GM23338 (cell line): ENCODE measurements around the gene ZFP92. TPM values are rescaled to one million over a fixed set of nuclear protein-coding genes. Genes with fewer than 3 reads are reported as not detected.

ENCODE experiments used
- ATAC-seq: fragments of 200-7000 bp; cut with Tn5 transposase; 3 replicates; pipeline ENCODE4 v1.9.1; 2020
- DNase-seq: peaks from one replicate; pipeline ENCODE4 v3.0.0-alpha.2; 2015; ENCODE audit warnings: low spot score
- H2AFZ ChIP-seq: fragments of 200-600 bp; sonication (generic); 2 replicates; pipeline ENCODE4 v1.8.0; 2016; ENCODE audit warnings: antibody characterized with exemption, mild to moderate bottlenecking, moderate library complexity
- H3F3A ChIP-seq: fragments of 200-600 bp; sonication (generic); replicated peaks from 2 replicates; pipeline ENCODE4 v1.8.0; 2017; ENCODE audit warnings: antibody characterized with exemption, mixed run types, low read depth
- H3K27ac ChIP-seq: fragments of 200-600 bp; sonication (generic); 2 replicates; pipeline ENCODE4 v1.6.1; 2016; ENCODE audit warnings: low read depth
- H3K27me3 ChIP-seq: fragments of 200-600 bp; sonication (generic); 2 replicates; pipeline ENCODE4 v1.8.0; 2016; ENCODE audit warnings: mild to moderate bottlenecking, mixed run types, moderate library complexity; ENCODE audit not compliant: insufficient read depth
- H3K36me3 ChIP-seq: fragments of 200-600 bp; sonication (generic); 2 replicates; pipeline ENCODE4 v1.8.0; 2016; ENCODE audit warnings: mild to moderate bottlenecking; ENCODE audit not compliant: insufficient read depth
- H3K4me1 ChIP-seq: fragments of 200-600 bp; sonication (generic); 2 replicates; pipeline ENCODE4 v1.8.0; 2016; ENCODE audit warnings: mild to moderate bottlenecking, moderate library complexity; ENCODE audit not compliant: insufficient read depth
- H3K4me2 ChIP-seq: fragments of 200-600 bp; sonication (generic); 2 replicates; pipeline ENCODE4 v1.7.1; 2017; ENCODE audit warnings: mixed run types
- H3K4me3 ChIP-seq: fragments of 200-600 bp; sonication (generic); 2 replicates; pipeline ENCODE4 v1.6.1; 2016; ENCODE audit warnings: mixed run types
- H3K79me2 ChIP-seq: fragments of 200-600 bp; sonication (generic); replicated peaks from 2 replicates; pipeline ENCODE4 v1.8.0; 2017; ENCODE audit warnings: mild to moderate bottlenecking; ENCODE audit not compliant: insufficient read depth
- H3K9me2 ChIP-seq: fragments of 200-600 bp; sonication (generic); 2 replicates; pipeline ENCODE4 v1.8.0; 2017; ENCODE audit not compliant: insufficient read depth
- H4K20me1 ChIP-seq: fragments of 200-600 bp; sonication (generic); replicated peaks from 2 replicates; pipeline ENCODE4 v1.8.0; 2017; ENCODE audit warnings: mild to moderate bottlenecking; ENCODE audit not compliant: insufficient read depth
- H3K27ac Mint-ChIP-seq: 2 replicates; pipeline ENCODE4 v1.8.0; 2020; ENCODE audit warnings: inconsistent platforms, mild to moderate bottlenecking, moderate library complexity, mixed read lengths
- H3K27me3 Mint-ChIP-seq: 3 replicates; pipeline ENCODE4 v1.8.0; 2022; ENCODE audit warnings: low read depth, mild to moderate bottlenecking, moderate library complexity, mixed read lengths, inconsistent platforms; ENCODE audit not compliant: insufficient read depth, poor library complexity
- H3K36me3 Mint-ChIP-seq: 3 replicates; pipeline ENCODE4 v1.8.0; 2021; ENCODE audit warnings: low read depth, mild to moderate bottlenecking, inconsistent platforms, moderate library complexity, mixed read lengths
- H3K4me1 Mint-ChIP-seq: 3 replicates; pipeline ENCODE4 v1.8.0; 2020; ENCODE audit warnings: mild to moderate bottlenecking, inconsistent platforms, mixed read lengths
- H3K4me3 Mint-ChIP-seq: 3 replicates; pipeline ENCODE4 v1.8.0; 2021; ENCODE audit warnings: moderate library complexity, mild to moderate bottlenecking, inconsistent platforms, mixed read lengths
- H3K9me3 Mint-ChIP-seq: 3 replicates; pipeline ENCODE4 v1.8.0; 2020; ENCODE audit warnings: moderate library complexity, mild to moderate bottlenecking, inconsistent platforms, mixed read lengths
- CTCF ChIP-seq, 2 experiments: fragments of 200-600 bp in 1 of 2; sonication (generic) in 1 of 2; conservative IDR thresholded peaks; 2 replicates each; pipeline versions ENCODE4 v1.5.1 to v1.6.1; 2016 to 2017; ENCODE audit warnings: antibody characterized with exemption in 2 of 2, low read depth in 2 of 2, mild to moderate bottlenecking in 2 of 2, moderate library complexity in 1 of 2
- EZH2phosphoT487 ChIP-seq: fragments of 200-600 bp; sonication (generic); IDR thresholded peaks from one replicate; pipeline ENCODE4 v1.8.1; 2018; ENCODE audit warnings: antibody characterized with exemption; ENCODE audit not compliant: unreplicated experiment
- JUNB ChIP-seq: IDR thresholded peaks from one replicate; pipeline ENCODE4 v1.6.1; 2016; ENCODE audit warnings: antibody characterized with exemption; ENCODE audit not compliant: unreplicated experiment
- NANOG ChIP-seq: IDR thresholded peaks from 2 replicates; pipeline ENCODE4 v1.6.1; 2016; ENCODE audit warnings: antibody characterized with exemption, borderline replicate concordance
- REST ChIP-seq: IDR thresholded peaks from one replicate; pipeline ENCODE4 v1.6.1; 2018; ENCODE audit warnings: antibody characterized with exemption; ENCODE audit not compliant: unreplicated experiment
- STAT1 ChIP-seq: IDR thresholded peaks from one replicate; pipeline ENCODE4 v1.6.1; 2016; ENCODE audit warnings: antibody characterized with exemption; ENCODE audit not compliant: unreplicated experiment
- ZNF114 ChIP-seq: fragments of 250-450 bp; sonication (Bioruptor Pico); IDR thresholded peaks from 2 replicates; pipeline ENCODE4 v1.5.0; 2020; ENCODE audit warnings: mild to moderate bottlenecking, moderate library complexity
- ZNF331 ChIP-seq: fragments of 250-450 bp; sonication (Bioruptor Pico); IDR thresholded peaks from 2 replicates; pipeline ENCODE4 v1.5.0; 2020; ENCODE audit warnings: low read depth, mild to moderate bottlenecking, moderate library complexity
- ZNF462 ChIP-seq: fragments of 250-450 bp; sonication (Bioruptor Pico); IDR thresholded peaks from 2 replicates; pipeline ENCODE4 v1.5.0; 2020; ENCODE audit warnings: mild to moderate bottlenecking, moderate library complexity
- polyA plus RNA-seq: library from polyadenylated mRNA; unstranded; fragments of >200 nt; fragmentation: Nextera tagmentation; extraction: Ambion mirVana; gene quantifications from 2 replicates; pipeline ENCODE4 v1.2.1, GENCODE V29; 2016
- total RNA-seq: library from RNA; depleted of rRNA; stranded (reverse); fragments of >200 nt; shearing (Covaris generic); gene quantifications from 2 replicates; pipeline ENCODE4 v1.2.3, GENCODE V29; 2014

ZFP92 gene
- total and polyA plus RNA-seq, 2 experiments from 2014 or later, result 0.05 to 0.52 TPM

- TF ChIP-seq EZH2phosphoT487, result no peak
Observed at GRCh38 chrX:153366878-153367538, 44.3 kb upstream of the ZFP92 start (continued).

- no peaks in the 10 kb centered on the region for H3K36me3 ChIP-seq
- no peaks in the 10 kb centered on the region for H3K27me3 ChIP-seq
- no peaks in the 10 kb centered on the region for H4K20me1 ChIP-seq
- DNase-seq (no peak), ATAC-seq (no peak)
- H3K27ac ChIP-seq, result no peak overlapping the region
- no peak overlapping the region for H3K4me2 ChIP-seq
- H3K27me3 Mint-ChIP-seq, result no peaks in the 10 kb centered on the region
- no peak overlapping the region for H3K4me3 Mint-ChIP-seq
- H3K27ac Mint-ChIP-seq, result no peak overlapping the region
- no peaks in the 10 kb centered on the region for H3K4me1 ChIP-seq
- H3K36me3 Mint-ChIP-seq, result no peaks in the 10 kb centered on the region
- no peak overlapping the region for H2AFZ ChIP-seq
- no peaks in the 10 kb centered on the region for H3K9me2 ChIP-seq
- H3K79me2 ChIP-seq, result no peaks in the 10 kb centered on the region
- no peaks in the 10 kb centered on the region for H3F3A ChIP-seq
- H3K9me3 Mint-ChIP-seq, result no peaks in the 10 kb centered on the region
- TF ChIP-seq ZNF114 (CRISPR knock-in tag) (no peak), ZNF331 (CRISPR knock-in tag) (no peak), JUNB (no peak), CTCF (conservative IDR thresholded peaks at IDR 0.05; ENCODE audit: low read depth in 2 of 2) (no peak), NANOG (no peak), ZNF462 (CRISPR knock-in tag) (no peak), REST (no peak), STAT1 (no peak)
- H3K4me1 Mint-ChIP-seq, result no peaks in the 10 kb centered on the region; the same call in 2 of the 3 replicates
- no peak overlapping the region for H3K4me3 ChIP-seq
Observed at GRCh38 chrX:153370293-153371055, 40.8 kb upstream of the ZFP92 start.
